ENCODE data around the gene SIRPA. TPM values are rescaled to one million over a fixed set of nuclear protein-coding genes. Genes with fewer than 3 reads are reported as not detected.

Gene SIRPA
- total RNA-seq, 1 donor from 2014 or later = 35.5 TPM

DNA sequence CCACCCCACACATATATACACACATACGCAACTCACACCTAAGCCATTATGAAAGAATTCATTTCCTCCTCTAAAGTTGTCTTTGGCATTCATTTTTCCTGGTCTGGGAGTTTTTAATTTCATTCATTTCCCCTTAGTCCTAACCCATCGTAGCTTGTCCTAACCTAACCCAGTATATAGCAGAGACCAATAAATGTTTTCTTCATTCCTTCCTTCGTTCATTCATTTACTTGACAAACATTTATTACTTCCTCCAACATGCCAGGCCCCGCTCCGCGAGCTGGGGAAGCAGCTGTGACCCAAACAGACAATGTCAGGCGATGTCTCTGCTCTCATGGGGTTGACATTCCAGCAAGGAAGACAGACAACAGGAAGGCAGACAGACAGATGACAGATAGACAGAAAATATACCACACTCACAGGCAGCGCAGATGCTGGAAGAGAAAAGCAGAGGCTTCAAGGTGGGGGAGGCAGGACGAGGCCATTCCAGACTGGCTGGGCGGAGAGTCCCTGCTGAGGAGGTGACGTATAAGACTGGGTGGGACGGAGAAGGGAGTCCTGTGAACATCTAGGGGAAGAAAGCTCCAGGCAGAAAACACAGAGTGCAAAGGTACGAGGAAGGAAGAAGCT is 33.7 kb upstream of the SIRPA start:
- no peaks in the 10 kb centered on the region for H3K79me2 ChIP-seq (ENCODE audit: insufficient read depth, low read length)
- peaks cover 6% of the 10 kb centered on the region for H3K27me3 Mint-ChIP-seq (ENCODE audit: low read depth, unreplicated experiment)
- H3K36me3 Mint-ChIP-seq (ENCODE audit: low read depth, unreplicated experiment) = peaks cover 2% of the 10 kb centered on the region
- H3K27me3 ChIP-seq (ENCODE audit: insufficient read depth, low read length) = peaks cover 7% of the 10 kb centered on the region
- peak overlapping the region; percentile 99 for H3K27ac Mint-ChIP-seq (ENCODE audit: unreplicated experiment)
- no peaks in the 10 kb centered on the region for H3K9me3 ChIP-seq (ENCODE audit: insufficient read depth, low read depth, low read length)
- H3K4me1 ChIP-seq (ENCODE audit: insufficient read depth, low read length) = peaks cover 21% of the 10 kb centered on the region
- peaks cover 35% of the 10 kb centered on the region for H3K4me1 Mint-ChIP-seq (ENCODE audit: low read depth, unreplicated experiment)
- DNase-seq (ENCODE audit: low read depth) (peak; percentile 36), FAIRE-seq (no peak)
- peak overlapping the region; percentile 72 for H3K4me3 Mint-ChIP-seq (ENCODE audit: unreplicated experiment)
- H3K9ac ChIP-seq (ENCODE audit: low read length) = peak overlapping the region; percentile 61
- no peaks in the 10 kb centered on the region for H4K20me1 ChIP-seq (ENCODE audit: insufficient read depth, low read length)
- peak overlapping the region; percentile 58 for H3K4me2 ChIP-seq (ENCODE audit: low read length)
- H2AFZ ChIP-seq (ENCODE audit: low read depth, low read length) = peak overlapping the region; percentile 55
- peak overlapping the region; percentile 61 for H3K27ac ChIP-seq (ENCODE audit: low read depth, low read length)
- peaks cover 4% of the 10 kb centered on the region for H3K9me3 Mint-ChIP-seq (ENCODE audit: unreplicated experiment)
- H3K4me3 ChIP-seq (ENCODE audit: insufficient read depth, low read depth, low read length) = no peak overlapping the region
- H3K36me3 ChIP-seq (ENCODE audit: insufficient read depth, low read length) = no peaks in the 10 kb centered on the region
- TF ChIP-seq, protein P1, sequence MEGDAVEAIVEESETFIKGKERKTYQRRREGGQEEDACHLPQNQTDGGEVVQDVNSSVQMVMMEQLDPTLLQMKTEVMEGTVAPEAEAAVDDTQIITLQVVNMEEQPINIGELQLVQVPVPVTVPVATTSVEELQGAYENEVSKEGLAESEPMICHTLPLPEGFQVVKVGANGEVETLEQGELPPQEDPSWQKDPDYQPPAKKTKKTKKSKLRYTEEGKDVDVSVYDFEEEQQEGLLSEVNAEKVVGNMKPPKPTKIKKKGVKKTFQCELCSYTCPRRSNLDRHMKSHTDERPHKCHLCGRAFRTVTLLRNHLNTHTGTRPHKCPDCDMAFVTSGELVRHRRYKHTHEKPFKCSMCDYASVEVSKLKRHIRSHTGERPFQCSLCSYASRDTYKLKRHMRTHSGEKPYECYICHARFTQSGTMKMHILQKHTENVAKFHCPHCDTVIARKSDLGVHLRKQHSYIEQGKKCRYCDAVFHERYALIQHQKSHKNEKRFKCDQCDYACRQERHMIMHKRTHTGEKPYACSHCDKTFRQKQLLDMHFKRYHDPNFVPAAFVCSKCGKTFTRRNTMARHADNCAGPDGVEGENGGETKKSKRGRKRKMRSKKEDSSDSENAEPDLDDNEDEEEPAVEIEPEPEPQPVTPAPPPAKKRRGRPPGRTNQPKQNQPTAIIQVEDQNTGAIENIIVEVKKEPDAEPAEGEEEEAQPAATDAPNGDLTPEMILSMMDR (IDR thresholded peaks at IDR 0.05; ENCODE audit: insufficient read depth, low read depth, low read length) = no peak
- TF ChIP-seq EZH2 (IDR thresholded peaks at IDR 0.05; ENCODE audit: insufficient read depth, low read length) = no peak

DNA sequence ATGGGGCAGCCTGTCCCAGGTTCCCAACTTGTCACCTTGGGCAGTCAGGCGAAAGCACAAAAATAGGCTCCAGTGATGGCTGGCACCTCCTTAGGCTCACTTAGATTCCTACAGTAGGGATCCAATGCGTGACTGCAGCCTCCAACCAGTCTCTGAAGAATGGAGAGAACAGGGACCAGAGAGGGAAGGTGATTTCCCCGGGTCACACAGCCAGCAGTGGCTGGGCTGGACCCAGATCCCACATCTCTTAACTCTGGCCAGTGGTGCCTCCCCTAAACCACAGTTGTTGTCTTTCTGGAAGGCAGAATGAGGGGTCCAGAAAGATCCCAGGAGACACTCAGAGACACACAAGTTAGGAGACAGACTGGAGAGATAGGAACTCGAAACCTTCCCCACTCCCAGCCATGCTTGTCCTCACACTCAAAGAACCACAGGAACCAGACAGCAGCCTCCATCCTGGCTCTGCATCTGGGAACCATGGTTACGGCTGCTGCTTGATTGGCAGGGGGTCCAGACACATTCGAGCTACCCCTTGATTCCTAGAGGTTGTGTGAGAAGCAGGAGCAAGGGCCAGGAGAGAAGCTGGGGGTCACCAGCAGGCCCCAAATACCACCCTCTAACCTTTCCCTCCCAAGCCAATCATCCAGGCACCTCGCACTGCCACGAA is 33.1 kb upstream of the SIRPA start:
- Histone ChIP-seq H3K27me3 (ENCODE audit: insufficient read depth, low read length) (peaks cover 10% of the 10 kb centered on the region), H3K9ac (ENCODE audit: low read length) (peak overlapping the region; percentile 61), H3K36me3 (ENCODE audit: insufficient read depth, low read length) (no peaks in the 10 kb centered on the region), H3K79me2 (ENCODE audit: insufficient read depth, low read length) (no peaks in the 10 kb centered on the region), H3K4me3 (ENCODE audit: insufficient read depth, low read depth, low read length) (no peak overlapping the region), H3K4me2 (ENCODE audit: low read length) (peak overlapping the region; percentile 58), H2AFZ (ENCODE audit: low read depth, low read length) (no peak overlapping the region), H4K20me1 (ENCODE audit: insufficient read depth, low read length) (no peaks in the 10 kb centered on the region), H3K9me3 (ENCODE audit: insufficient read depth, low read depth, low read length) (no peaks in the 10 kb centered on the region), H3K4me1 (ENCODE audit: insufficient read depth, low read length) (peaks cover 21% of the 10 kb centered on the region), H3K27ac (ENCODE audit: low read depth, low read length) (peak overlapping the region; percentile 61)
- peak overlapping the region; percentile 72 for H3K4me3 Mint-ChIP-seq (ENCODE audit: unreplicated experiment)
- H3K27ac Mint-ChIP-seq (ENCODE audit: unreplicated experiment) = peak overlapping the region; percentile 99
- TF ChIP-seq, protein P1 (IDR thresholded peaks at IDR 0.05; ENCODE audit: insufficient read depth, low read depth, low read length) = no peak
- no peak for TF ChIP-seq EZH2 (IDR thresholded peaks at IDR 0.05; ENCODE audit: insufficient read depth, low read length)
- FAIRE-seq = no peak
- peaks cover 2% of the 10 kb centered on the region for H3K36me3 Mint-ChIP-seq (ENCODE audit: low read depth, unreplicated experiment)
- H3K4me1 Mint-ChIP-seq (ENCODE audit: low read depth, unreplicated experiment) = peaks cover 40% of the 10 kb centered on the region
- DNase-seq (ENCODE audit: low read depth) = no peak
- peaks cover 4% of the 10 kb centered on the region for H3K9me3 Mint-ChIP-seq (ENCODE audit: unreplicated experiment)
- H3K27me3 Mint-ChIP-seq (ENCODE audit: low read depth, unreplicated experiment) = peaks cover 8% of the 10 kb centered on the region

DNA sequence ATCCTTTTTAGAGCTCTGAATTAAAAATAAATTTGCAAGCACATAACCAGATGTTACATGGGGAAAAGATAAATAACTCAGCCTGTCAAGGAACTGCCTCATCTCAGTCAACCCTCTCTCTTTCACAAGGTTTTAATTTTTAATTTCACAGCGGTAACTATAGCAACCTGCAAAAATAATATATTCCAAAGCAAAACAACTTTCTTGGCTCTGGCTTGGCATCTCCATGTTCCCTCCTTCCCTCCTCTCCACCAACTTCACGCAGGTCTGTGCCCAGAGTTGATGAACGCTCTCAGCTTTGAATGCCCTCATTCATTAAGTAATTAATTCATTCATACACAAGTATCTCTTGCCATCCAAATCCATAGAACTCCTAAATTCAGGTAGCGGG is 32.5 kb upstream of the SIRPA start:
- Histone ChIP-seq H3K4me2 (ENCODE audit: low read length) (no peak overlapping the region), H3K36me3 (ENCODE audit: insufficient read depth, low read length) (no peaks in the 10 kb centered on the region), H3K27ac (ENCODE audit: low read depth, low read length) (no peak overlapping the region), H2AFZ (ENCODE audit: low read depth, low read length) (no peak overlapping the region), H4K20me1 (ENCODE audit: insufficient read depth, low read length) (no peaks in the 10 kb centered on the region), H3K4me1 (ENCODE audit: insufficient read depth, low read length) (peaks cover 21% of the 10 kb centered on the region), H3K9ac (ENCODE audit: low read length) (no peak overlapping the region), H3K27me3 (ENCODE audit: insufficient read depth, low read length) (peaks cover 14% of the 10 kb centered on the region), H3K79me2 (ENCODE audit: insufficient read depth, low read length) (no peaks in the 10 kb centered on the region), H3K9me3 (ENCODE audit: insufficient read depth, low read depth, low read length) (no peaks in the 10 kb centered on the region), H3K4me3 (ENCODE audit: insufficient read depth, low read depth, low read length) (no peak overlapping the region)
- Mint-ChIP-seq H3K9me3 (ENCODE audit: unreplicated experiment) (peaks cover 4% of the 10 kb centered on the region), H3K27me3 (ENCODE audit: low read depth, unreplicated experiment) (peaks cover 9% of the 10 kb centered on the region), H3K4me1 (ENCODE audit: low read depth, unreplicated experiment) (peaks cover 41% of the 10 kb centered on the region), H3K27ac (ENCODE audit: unreplicated experiment) (peak overlapping the region; percentile 99), H3K36me3 (ENCODE audit: low read depth, unreplicated experiment) (peaks cover 2% of the 10 kb centered on the region), H3K4me3 (ENCODE audit: unreplicated experiment) (no peak overlapping the region)
- TF ChIP-seq, protein P1 (IDR thresholded peaks at IDR 0.05; ENCODE audit: insufficient read depth, low read depth, low read length) = no peak
- TF ChIP-seq EZH2 (IDR thresholded peaks at IDR 0.05; ENCODE audit: insufficient read depth, low read length) = no peak
- DNase-seq (ENCODE audit: low read depth) (no peak), FAIRE-seq (no peak)
